GM18505 (cell line): Measurements from ENCODE around the gene TRIM26.

Source experiments
- ATAC-seq: cut with Tn5 transposase; IDR thresholded peaks from one replicate; pipeline ENCODE4 v1.9.1; 2021; ENCODE audit not compliant: unreplicated experiment
- POLR2A ChIP-seq: IDR thresholded peaks from 4 replicates; pipeline ENCODE4 v1.6.1; 2011; ENCODE audit warnings: borderline replicate concordance; ENCODE audit not compliant: insufficient read depth, insufficient read length; ENCODE audit errors: extremely low read depth

TRIM26 gene

DNA sequence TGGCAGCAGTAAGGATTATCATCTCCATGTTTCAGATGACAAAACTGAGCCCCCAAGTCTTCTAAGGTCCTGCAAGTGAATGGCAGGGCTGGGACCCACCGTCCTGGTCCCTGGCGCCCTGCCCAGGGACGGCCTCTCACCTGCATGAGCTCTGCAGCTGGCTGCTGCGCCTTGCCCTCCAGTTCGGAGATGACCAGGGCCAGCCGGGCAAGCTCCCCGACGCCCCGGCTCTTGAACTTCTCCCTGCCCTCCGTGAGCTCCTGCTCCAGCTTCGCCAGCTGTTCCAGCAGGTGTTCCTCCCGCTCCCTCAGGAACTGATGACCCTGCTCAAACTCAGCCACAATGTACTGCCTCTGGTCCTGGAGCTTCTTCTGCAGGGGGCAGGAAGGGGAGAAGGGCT is 16.8 kb downstream of the TRIM26 start:
- ATAC-seq, result no peak
- no peak for TF ChIP-seq POLR2A

DNA sequence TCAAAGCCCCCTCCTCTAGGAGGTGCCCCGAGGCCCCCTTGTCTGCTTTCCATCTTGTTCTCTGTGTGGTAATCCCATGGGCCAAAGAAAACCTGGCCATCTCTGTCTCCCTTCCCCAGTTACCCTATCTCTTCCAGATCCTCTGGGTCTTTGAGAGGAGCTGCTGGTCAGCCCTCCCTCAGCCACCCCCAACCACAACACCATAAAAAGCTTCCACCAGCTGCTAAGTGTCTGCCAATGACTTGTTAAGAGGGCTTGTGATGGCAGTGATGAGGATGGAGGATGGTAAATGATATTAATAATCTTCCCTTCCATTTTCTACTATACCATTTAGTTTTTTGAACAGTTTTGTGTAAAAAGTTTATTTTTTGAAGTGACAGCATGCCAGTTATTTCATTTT is 17.3 kb downstream of the TRIM26 start:
- no peak for ATAC-seq
- TF ChIP-seq POLR2A, result no peak

DNA sequence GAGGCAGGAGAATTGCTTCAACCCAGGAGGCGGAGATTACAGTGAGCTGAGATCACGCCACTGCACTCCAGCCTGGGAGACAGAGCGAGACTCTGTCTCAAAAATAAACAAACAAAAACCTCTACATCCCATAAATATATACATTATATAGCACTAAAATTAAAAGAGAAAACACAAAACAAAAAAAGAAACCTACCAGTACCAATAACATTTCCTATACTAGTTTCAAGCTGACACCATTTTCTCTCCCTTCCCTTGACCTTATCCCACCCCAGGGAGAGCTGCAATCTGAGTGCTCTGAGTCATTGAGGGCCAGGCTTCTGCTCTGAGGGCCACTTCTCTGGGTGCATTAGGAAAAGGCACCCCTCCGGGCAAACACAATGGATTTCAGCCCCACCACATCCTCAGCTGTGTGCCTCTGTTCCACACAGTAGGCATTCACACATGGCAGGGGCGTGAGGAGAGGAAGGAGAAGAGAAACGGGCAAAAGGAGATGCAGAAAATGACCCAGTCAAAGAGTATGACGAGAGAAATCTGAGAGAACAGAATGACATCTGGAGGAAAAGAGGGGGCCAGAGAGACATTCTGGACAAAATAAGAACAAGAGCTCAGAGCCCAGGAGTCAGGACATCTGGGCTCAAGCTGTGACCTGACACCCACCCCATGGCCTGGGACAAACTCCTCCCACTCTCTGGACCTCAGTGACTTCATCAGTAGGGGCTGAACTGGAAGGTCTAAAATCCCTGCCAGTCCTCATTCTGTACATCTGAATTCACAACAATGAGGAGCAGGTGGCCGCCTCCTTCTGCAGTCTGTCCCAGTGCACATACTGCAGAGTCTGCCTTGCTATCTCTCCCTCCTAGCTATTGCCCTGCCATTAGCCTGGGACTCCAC is 18.2 kb downstream of the TRIM26 start:
- no peak for ATAC-seq
- no peak for TF ChIP-seq POLR2A

DNA sequence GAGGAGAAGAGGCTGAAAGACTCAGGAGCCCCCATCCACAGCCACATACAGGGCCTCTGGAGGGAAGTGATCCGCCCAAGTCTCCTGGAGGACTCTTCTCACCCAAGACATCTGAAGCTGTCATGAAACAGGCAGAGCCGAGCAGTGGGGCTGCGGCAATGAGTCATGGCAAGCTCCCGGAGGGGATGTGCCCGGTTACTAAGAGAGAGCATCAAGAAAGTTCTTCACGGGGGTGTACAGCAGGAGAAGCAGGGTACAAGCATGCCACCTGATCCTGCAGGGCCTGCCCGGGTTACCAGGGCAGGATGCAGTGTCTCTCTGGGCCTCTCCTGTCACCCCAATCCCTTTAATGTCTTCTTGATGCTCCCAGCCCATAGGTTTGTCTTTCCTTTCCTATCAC is 21.1 kb downstream of the TRIM26 start:
- TF ChIP-seq POLR2A, result no peak
- no peak for ATAC-seq

DNA sequence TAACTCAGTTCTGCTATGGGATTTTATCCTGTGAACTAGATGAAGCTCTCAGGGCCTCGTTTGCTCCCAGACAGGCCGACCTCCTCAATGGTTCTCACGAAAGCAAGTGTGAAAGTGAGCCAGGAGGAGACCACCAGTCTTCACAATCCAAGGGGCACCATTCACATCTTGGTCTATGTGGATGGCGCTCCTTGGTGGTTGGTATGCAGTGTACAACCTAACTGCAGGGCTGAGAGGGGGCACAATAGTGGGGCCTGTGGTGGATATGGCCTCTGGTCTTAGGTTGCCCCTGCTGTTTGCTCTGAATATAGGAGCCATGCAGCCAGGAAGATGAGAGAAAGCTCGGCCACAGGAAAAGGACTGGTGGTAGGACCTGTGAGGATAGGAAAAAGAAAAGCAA is 24.7 kb downstream of the TRIM26 start:
- no peak for ATAC-seq

DNA sequence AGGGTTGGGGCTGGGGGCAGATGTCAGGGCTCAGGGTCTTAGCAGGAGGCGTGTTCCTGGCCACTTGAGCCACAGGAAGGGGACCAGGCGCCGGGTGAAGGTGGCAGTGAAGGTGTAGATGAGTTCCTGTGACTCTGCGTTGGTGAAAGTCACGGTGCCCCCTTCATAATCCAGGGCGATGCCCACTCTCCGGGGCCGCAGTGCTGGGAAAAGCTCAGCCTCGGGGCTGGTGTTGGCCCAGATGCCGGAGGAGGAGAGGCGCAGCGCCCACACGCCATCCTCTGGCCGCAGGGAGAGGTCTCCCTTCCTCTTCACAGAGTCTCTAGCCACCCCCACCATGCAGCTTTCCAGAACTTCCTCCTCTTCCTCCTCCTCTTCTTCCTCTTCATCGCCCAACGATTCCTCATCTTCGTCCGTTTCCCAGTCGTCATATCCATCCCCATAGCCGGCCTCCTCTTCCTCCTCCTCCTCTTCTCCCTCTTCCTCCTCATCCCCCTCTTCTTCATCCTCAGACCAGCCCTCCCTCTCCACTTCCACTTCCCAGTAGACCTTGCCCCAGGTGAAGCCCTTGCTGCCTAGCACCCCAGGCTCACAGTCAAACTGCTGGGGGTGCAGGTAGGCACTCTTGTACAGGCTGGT is 27.2 kb downstream of the TRIM26 start:
- no peak for TF ChIP-seq POLR2A
- ATAC-seq, result no peak

More for the DNA sequence above, 24.7 kb downstream of the TRIM26 start:
- TF ChIP-seq POLR2A, result no peak

DNA sequence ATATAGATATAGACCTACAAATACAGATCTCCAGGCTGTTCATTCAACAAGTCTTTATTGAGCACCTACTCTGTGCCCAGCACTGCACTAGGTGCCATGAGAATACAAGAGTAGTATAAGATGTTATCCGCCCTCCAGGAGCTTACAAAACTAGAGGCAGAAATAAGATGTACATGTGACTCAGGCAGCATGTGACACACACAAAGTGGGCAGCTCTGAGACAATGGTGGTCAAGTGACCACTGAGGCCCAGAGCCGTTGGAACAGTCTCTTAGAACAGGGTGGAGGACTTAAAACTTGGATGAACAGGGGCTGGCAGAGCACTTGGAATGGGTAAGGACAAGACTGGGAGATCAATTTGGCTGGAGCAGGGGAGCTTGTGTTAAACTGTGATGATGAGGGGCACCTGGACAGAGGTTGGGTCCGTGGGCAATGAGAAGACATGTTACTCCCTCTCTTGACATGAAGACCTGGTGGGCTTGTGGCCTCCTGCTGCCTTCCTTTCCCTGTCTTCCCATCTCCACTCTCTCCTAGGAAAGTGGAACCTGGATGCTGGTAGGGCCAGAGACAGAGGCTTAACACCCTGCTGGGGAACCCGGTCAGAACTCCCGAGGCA is 28.7 kb downstream of the TRIM26 start:
- TF ChIP-seq POLR2A, result no peak
- no peak for ATAC-seq

DNA sequence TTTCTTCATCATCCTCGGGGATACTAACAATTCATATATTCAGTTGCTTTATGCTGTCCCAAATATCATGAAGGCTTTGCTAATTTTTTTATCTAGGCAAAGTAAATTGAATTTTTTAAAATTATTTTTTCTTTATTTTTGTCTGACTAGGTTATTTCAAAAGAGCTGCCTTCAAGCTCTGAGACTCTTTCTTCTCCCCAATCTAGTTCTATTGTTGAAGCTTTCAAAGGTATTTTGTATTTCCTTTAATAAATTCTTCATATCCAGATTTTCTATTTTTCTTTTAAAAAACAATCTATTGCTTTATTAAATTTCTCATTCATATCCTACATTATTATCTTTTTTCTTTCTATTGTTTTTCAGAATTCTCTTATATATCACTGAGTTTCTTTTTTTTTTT is 33.1 kb downstream of the TRIM26 start:
- ATAC-seq, result no peak
- no peak for TF ChIP-seq POLR2A

DNA sequence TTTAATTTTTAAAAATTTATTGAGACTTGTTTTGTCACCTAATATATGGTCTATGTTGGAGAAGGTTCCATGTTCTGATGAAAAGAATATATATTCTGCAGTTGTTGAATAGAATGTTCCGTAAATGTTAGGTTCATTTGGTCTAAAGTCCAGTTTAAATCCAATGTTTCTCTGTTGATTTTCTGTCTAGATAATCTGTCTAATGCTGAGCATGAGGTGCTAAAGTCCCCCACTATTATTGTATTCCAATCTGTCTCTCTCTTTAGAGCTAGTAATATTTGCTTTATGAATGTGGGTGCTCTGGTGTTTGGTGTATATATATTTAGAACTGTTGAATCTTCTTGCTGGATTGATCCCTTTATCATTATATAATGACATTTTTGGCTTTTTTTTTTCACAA is 34.4 kb downstream of the TRIM26 start:
- TF ChIP-seq POLR2A, result no peak
- no peak for ATAC-seq

DNA sequence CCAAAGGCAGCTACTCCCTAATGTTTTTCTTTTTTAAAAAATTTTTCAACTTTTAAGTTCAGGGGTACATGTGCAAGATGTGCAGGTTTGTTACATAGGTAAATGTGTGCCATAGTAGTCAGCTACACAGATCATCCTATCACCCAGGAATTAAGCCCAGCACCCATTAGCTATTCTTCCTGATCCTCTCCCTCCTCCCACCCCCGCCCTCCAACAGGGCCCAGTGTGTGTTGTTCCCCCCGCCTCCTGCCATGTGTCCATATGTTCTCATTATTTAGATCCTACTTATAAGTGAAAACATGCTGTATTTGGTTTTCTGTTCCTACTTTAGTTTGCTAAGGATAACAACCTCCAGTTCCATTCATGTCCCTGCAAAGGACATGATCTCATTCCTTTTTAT is 37.4 kb downstream of the TRIM26 start:
- no peak for ATAC-seq
- TF ChIP-seq POLR2A, result no peak

DNA sequence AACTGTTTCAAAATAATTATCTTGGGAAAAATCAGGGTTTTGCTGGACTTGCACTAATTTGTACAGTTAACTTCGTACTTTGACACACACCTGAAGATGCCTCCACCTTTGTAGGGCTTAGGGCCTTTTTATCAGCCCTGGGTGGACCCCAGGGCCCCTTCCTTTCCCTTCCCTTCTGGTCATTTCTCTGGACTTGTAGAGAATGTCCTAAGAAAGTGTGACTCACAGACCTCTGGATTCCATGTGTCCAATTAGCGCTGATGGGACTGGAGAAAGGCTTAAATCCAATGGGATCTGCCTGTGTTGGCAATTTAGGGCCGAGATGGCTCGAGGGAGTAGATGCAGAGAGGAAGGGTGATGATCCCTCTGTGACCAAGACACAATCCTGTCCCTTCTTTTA is 40.5 kb downstream of the TRIM26 start:
- TF ChIP-seq POLR2A, result no peak
- ATAC-seq, result no peak

DNA sequence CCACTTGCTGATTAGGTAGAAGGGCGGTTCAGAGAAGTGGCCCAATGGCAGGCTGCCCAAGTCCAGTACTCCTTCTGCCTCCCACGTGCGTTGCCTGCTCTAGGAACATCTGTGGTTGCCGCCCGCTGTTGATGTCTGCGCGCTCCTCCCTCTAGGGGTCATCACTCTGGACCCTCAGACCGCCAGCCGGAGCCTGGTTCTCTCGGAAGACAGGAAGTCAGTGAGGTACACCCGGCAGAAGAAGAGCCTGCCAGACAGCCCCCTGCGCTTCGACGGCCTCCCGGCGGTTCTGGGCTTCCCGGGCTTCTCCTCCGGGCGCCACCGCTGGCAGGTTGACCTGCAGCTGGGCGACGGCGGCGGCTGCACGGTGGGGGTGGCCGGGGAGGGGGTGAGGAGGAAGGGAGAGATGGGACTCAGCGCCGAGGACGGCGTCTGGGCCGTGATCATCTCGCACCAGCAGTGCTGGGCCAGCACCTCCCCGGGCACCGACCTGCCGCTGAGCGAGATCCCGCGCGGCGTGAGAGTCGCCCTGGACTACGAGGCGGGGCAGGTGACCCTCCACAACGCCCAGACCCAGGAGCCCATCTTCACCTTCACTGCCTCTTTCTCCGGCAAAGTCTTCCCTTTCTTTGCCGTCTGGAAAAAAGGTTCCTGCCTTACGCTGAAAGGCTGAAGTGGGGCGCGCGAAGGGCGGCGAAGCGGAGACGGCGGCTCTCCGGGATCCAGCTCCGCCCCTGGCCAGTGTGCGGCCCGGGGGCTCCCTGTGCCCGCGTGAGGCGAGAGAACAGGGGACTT is 41.3 kb downstream of the TRIM26 start:
- no peak for TF ChIP-seq POLR2A
- ATAC-seq, result no peak
